ENCODE measurements around the gene TMEM87B.

The TMEM87B gene

GRCh38 chr2:112148477-112148876 is 93.4 kb downstream of the TMEM87B start:
- no peaks in the 10 kb centered on the region for H3F3A ChIP-seq (ENCODE audit: insufficient read depth, low read length)
- H3K9ac ChIP-seq (ENCODE audit: low read length) = no peak overlapping the region
- TF ChIP-seq CTCF (IDR thresholded peaks at IDR 0.05; ENCODE audit: low read length) (no peak), EZH2 (IDR thresholded peaks at IDR 0.05; ENCODE audit: borderline replicate concordance, low read length) (no peak)
- H3K9me3 ChIP-seq (ENCODE audit: low read length) = no peaks in the 10 kb centered on the region
- peaks cover 14% of the 10 kb centered on the region for H3K4me1 ChIP-seq (ENCODE audit: insufficient read depth, low read length, severe bottlenecking)
- no peaks in the 10 kb centered on the region for H3K36me3 ChIP-seq (ENCODE audit: insufficient read depth, low read length)
- no peak overlapping the region for H3K27ac ChIP-seq (ENCODE audit: low read depth, low read length, poor library complexity, severe bottlenecking)
- no peaks in the 10 kb centered on the region for H3K79me2 ChIP-seq (ENCODE audit: insufficient read depth, low read length)
- H3K4me2 ChIP-seq (ENCODE audit: low read length) = no peak overlapping the region
- no peaks in the 10 kb centered on the region for H3K27me3 ChIP-seq (ENCODE audit: insufficient read depth, low read length)
- no peaks in the 10 kb centered on the region for H4K20me1 ChIP-seq (ENCODE audit: insufficient read depth, low read length)
- no peaks in the 10 kb centered on the region for H3K9me2 ChIP-seq (ENCODE audit: low read depth, low read length)
- no peak overlapping the region for H3K4me3 ChIP-seq (ENCODE audit: low read depth, low read length, poor library complexity, severe bottlenecking)
- H2AFZ ChIP-seq (ENCODE audit: low read length) = no peak overlapping the region

GRCh38 chr2:112149194-112149593 is 94.1 kb downstream of the TMEM87B start:
- Histone ChIP-seq H4K20me1 (ENCODE audit: insufficient read depth, low read length) (no peaks in the 10 kb centered on the region), H3K27ac (ENCODE audit: low read depth, low read length, poor library complexity, severe bottlenecking) (no peak overlapping the region), H3K27me3 (ENCODE audit: insufficient read depth, low read length) (no peaks in the 10 kb centered on the region), H3K4me3 (ENCODE audit: low read depth, low read length, poor library complexity, severe bottlenecking) (no peak overlapping the region), H3K9me3 (ENCODE audit: low read length) (no peaks in the 10 kb centered on the region), H3K9ac (ENCODE audit: low read length) (no peak overlapping the region), H3K79me2 (ENCODE audit: insufficient read depth, low read length) (no peaks in the 10 kb centered on the region), H3K4me2 (ENCODE audit: low read length) (no peak overlapping the region), H3K9me2 (ENCODE audit: low read depth, low read length) (no peaks in the 10 kb centered on the region), H3K4me1 (ENCODE audit: insufficient read depth, low read length, severe bottlenecking) (peaks cover 14% of the 10 kb centered on the region), H2AFZ (ENCODE audit: low read length) (no peak overlapping the region), H3F3A (ENCODE audit: insufficient read depth, low read length) (no peaks in the 10 kb centered on the region), H3K36me3 (ENCODE audit: insufficient read depth, low read length) (no peaks in the 10 kb centered on the region)
- no peak for TF ChIP-seq EZH2 (IDR thresholded peaks at IDR 0.05; ENCODE audit: borderline replicate concordance, low read length)
- TF ChIP-seq CTCF (IDR thresholded peaks at IDR 0.05; ENCODE audit: low read length) = no peak

- Histone ChIP-seq H3K9me3 (ENCODE audit: low read length) (no peaks in the 10 kb centered on the region), H4K20me1 (ENCODE audit: insufficient read depth, low read length) (no peaks in the 10 kb centered on the region), H3F3A (ENCODE audit: insufficient read depth, low read length) (no peaks in the 10 kb centered on the region), H3K9ac (ENCODE audit: low read length) (no peak overlapping the region), H3K36me3 (ENCODE audit: insufficient read depth, low read length) (no peaks in the 10 kb centered on the region), H3K4me1 (ENCODE audit: insufficient read depth, low read length, severe bottlenecking) (peaks cover 19% of the 10 kb centered on the region), H3K27ac (ENCODE audit: low read depth, low read length, poor library complexity, severe bottlenecking) (no peak overlapping the region), H3K27me3 (ENCODE audit: insufficient read depth, low read length) (no peaks in the 10 kb centered on the region), H3K4me3 (ENCODE audit: low read depth, low read length, poor library complexity, severe bottlenecking) (no peak overlapping the region), H3K79me2 (ENCODE audit: insufficient read depth, low read length) (no peaks in the 10 kb centered on the region), H3K4me2 (ENCODE audit: low read length) (no peak overlapping the region), H2AFZ (ENCODE audit: low read length) (no peak overlapping the region), H3K9me2 (ENCODE audit: low read depth, low read length) (no peaks in the 10 kb centered on the region)
- no peak for TF ChIP-seq EZH2 (IDR thresholded peaks at IDR 0.05; ENCODE audit: borderline replicate concordance, low read length)
- TF ChIP-seq CTCF (IDR thresholded peaks at IDR 0.05; ENCODE audit: low read length) = no peak
Observed at GRCh38 chr2:112149866-112150435, 94.9 kb downstream of the TMEM87B start.
